ENCODE results near the gene SMG6. TPM values are rescaled to one million over a fixed set of nuclear protein-coding genes. Genes with fewer than 3 reads are reported as not detected.
A peak's percentile ranks its signal among the peaks of the same experiment; 100 is the strongest.

The SMG6 gene
- total and polyA plus RNA-seq, 8 donors, result 17.0 to 102 (median 24.4) TPM

- intact Hi-C loops (cut with DNase I; ENCODE audit: low total_unique reads), result loop anchor here (5.0 kb wide), 1 partner anchor 120 kb away; no protein-coding TSS in a partner anchor
- 54 to 65% (median 60%) methylated on average over 11 of the region's 11 CpGs for WGBS, 5 donors
- Histone ChIP-seq H3K4me3 (no peak overlapping the region), H3K27ac (no peak overlapping the region), H3K9me3 (no peaks in the 10 kb centered on the region), H3K27me3 (peaks cover 0 to 70% (median 45%) of the 10 kb centered on the region in 3 donors), H3K4me1 (peaks cover 42 to 69% (median 66%) of the 10 kb centered on the region in 4 donors), H3K36me3 (no peaks in the 10 kb centered on the region)
- TF ChIP-seq EP300 (IDR thresholded peaks at IDR 0.05) (no peak), POLR2AphosphoS5 (IDR thresholded peaks at IDR 0.05) (no peak), POLR2A (IDR thresholded peaks at IDR 0.05) (no peak), CTCF (IDR thresholded peaks at IDR 0.05) (no peak)
- peak in 1 of 2 donors; percentile 41 for DNase-seq
Measured at GRCh38 chr17:2027528-2028233, 275.9 kb downstream of the SMG6 start.

- DNase-seq, result peak; percentile 81 to 89
- peaks cover 30 to 50% (median 49%) of the 10 kb centered on the region in 4 donors for H3K4me1 ChIP-seq
- H3K9me3 ChIP-seq, result no peaks in the 10 kb centered on the region
- intact Hi-C loops (cut with DNase I; ENCODE audit: low total_unique reads), result loop anchor here (5.0 kb wide), 1 partner anchor 118 kb away; no protein-coding TSS in a partner anchor
- TF ChIP-seq POLR2AphosphoS5 (IDR thresholded peaks at IDR 0.05) (peak in 1 of 3 donors; percentile 17), CTCF (IDR thresholded peaks at IDR 0.05) (peak in 5 of 7 experiments; percentile 45 to 84 (median 64)), POLR2A (IDR thresholded peaks at IDR 0.05) (no peak), EP300 (IDR thresholded peaks at IDR 0.05) (no peak)
- peak overlapping the region in 2 of 5 donors; percentile 18 to 28 for H3K27ac ChIP-seq
- H3K4me3 ChIP-seq, result peak overlapping the region; percentile 56 to 77 (median 58)
- WGBS, 5 donors, result 0 to 2% (median 2%) methylated on average over 25 to 55 of the region's 55 CpGs
- no peaks in the 10 kb centered on the region for H3K36me3 ChIP-seq
- H3K27me3 ChIP-seq, result peaks cover 0 to 79% (median 45%) of the 10 kb centered on the region in 3 donors
Measured at GRCh38 chr17:2025622-2026309, 277.8 kb downstream of the SMG6 start.

- Histone ChIP-seq H3K9me3 (no peaks in the 10 kb centered on the region), H3K27ac (peak within 1 kb of the TSS in 2 of 5 donors; percentile 18 to 28), H3K4me3 (peak within 1 kb of the TSS; percentile 56 to 77 (median 58)), H3K4me1 (peaks cover 27 to 47% (median 44%) of the 10 kb centered on the region in 4 donors), H3K36me3 (no peaks in the 10 kb centered on the region), H3K27me3 (peaks cover 0 to 80% (median 45%) of the 10 kb centered on the region in 3 donors)
- peak; percentile 66 to 87 for DNase-seq
- WGBS, 5 donors, result 0 to 1% (median 0%) methylated on average over 25 to 46 of the region's 47 CpGs
- intact Hi-C loops (cut with DNase I; ENCODE audit: low total_unique reads), result loop anchor here (5.0 kb wide), 1 partner anchor 118 kb away; no protein-coding TSS in a partner anchor
- TF ChIP-seq POLR2AphosphoS5 (IDR thresholded peaks at IDR 0.05), result no peak
- no peak for TF ChIP-seq POLR2A (IDR thresholded peaks at IDR 0.05)
- no peak for TF ChIP-seq CTCF (IDR thresholded peaks at IDR 0.05)
- TF ChIP-seq EP300 (IDR thresholded peaks at IDR 0.05), result no peak
Measured at GRCh38 chr17:2025220-2025621, 278.4 kb downstream of the SMG6 start, which contains the start of gene RTN4RL1. Gene RTN4RL1 (minus strand): TSS chr17:2025334. CDS start chr17:2024865, 469 bp downstream.

GRCh38 chr17:2024572-2025219 lies 278.9 kb downstream of the SMG6 start:
- Histone ChIP-seq H3K4me1 (peaks cover 27 to 45% (median 41%) of the 10 kb centered on the region in 4 donors), H3K27me3 (peaks cover 0 to 84% (median 45%) of the 10 kb centered on the region in 3 donors), H3K9me3 (no peaks in the 10 kb centered on the region), H3K4me3 (peak overlapping the region; percentile 56 to 77 (median 58)), H3K36me3 (no peaks in the 10 kb centered on the region), H3K27ac (peak overlapping the region in 1 of 5 donors; percentile 18)
- no peak for TF ChIP-seq POLR2A (IDR thresholded peaks at IDR 0.05)
- TF ChIP-seq EP300 (IDR thresholded peaks at IDR 0.05), result no peak
- no peak for TF ChIP-seq POLR2AphosphoS5 (IDR thresholded peaks at IDR 0.05)
- TF ChIP-seq CTCF (IDR thresholded peaks at IDR 0.05), result no peak
- intact Hi-C loops (cut with DNase I; ENCODE audit: low total_unique reads), result loop anchor here (5.0 kb wide), 1 partner anchor 117 kb away; no protein-coding TSS in a partner anchor
- no peak for DNase-seq
- WGBS, 5 donors, result 0 to 1% (median 1%) methylated on average over 6 to 73 of the region's 73 CpGs
